Measurements from ENCODE around the gene THEMIS. TPM values are rescaled to one million over a fixed set of nuclear protein-coding genes. Genes with fewer than 3 reads are reported as not detected.
A peak's percentile ranks its signal among the peaks of the same experiment; 100 is the strongest.
"Not testable (repeated sequence)": the region's sequence is repeated elsewhere in the genome, so short reads cannot be mapped to it uniquely, and the experiment has no call there.

The THEMIS gene
- total RNA-seq, 2 donors from 2014 or later: 3.8 to 44.2 TPM

- H3K9me3 Mint-ChIP-seq: no peaks in the 10 kb centered on the region
- H3K27me3 Mint-ChIP-seq: no peaks in the 10 kb centered on the region
- H3K4me3 Mint-ChIP-seq: peak overlapping the region; percentile 73
- DNase-seq (ENCODE audit: low spot score): no peak
- H3K27ac Mint-ChIP-seq: peak overlapping the region in 1 of 2 donors; percentile 86
- peak in 1 of 2 donors; percentile 73 for ATAC-seq
- H3K36me3 Mint-ChIP-seq: no peaks in the 10 kb centered on the region
- H3K4me1 Mint-ChIP-seq (ENCODE audit: low read depth in 2 of 2): peaks cover 13 to 26% of the 10 kb centered on the region in 2 donors
Measured at GRCh38 chr6:127897484-127897883, 3.4 kb downstream of the THEMIS start.

GRCh38 chr6:127894051-127894450 lies 6.8 kb downstream of the THEMIS start:
- no peaks in the 10 kb centered on the region for H3K27me3 Mint-ChIP-seq

GRCh38 chr6:127893541-127893940 lies 7.3 kb downstream of the THEMIS start:
- DNase-seq (ENCODE audit: low spot score) (no peak), ATAC-seq (peak in 1 of 2 donors; percentile 79)
- Mint-ChIP-seq H3K27ac (peak overlapping the region; percentile 78 to 88), H3K36me3 (peaks cover 6% of the 10 kb centered on the region), H3K27me3 (no peaks in the 10 kb centered on the region), H3K4me3 (peak overlapping the region; percentile 80), H3K9me3 (no peaks in the 10 kb centered on the region), H3K4me1 (ENCODE audit: low read depth in 2 of 2) (peaks cover 6 to 27% of the 10 kb centered on the region in 2 donors)

More at GRCh38 chr6:127894051-127894450, 6.8 kb downstream of the THEMIS start:
- peaks cover 6% of the 10 kb centered on the region for H3K36me3 Mint-ChIP-seq
- H3K9me3 Mint-ChIP-seq: no peaks in the 10 kb centered on the region
- H3K27ac Mint-ChIP-seq: peak overlapping the region; percentile 78 to 88
- H3K4me3 Mint-ChIP-seq: peak overlapping the region; percentile 80
- peaks cover 6 to 27% of the 10 kb centered on the region in 2 donors for H3K4me1 Mint-ChIP-seq (ENCODE audit: low read depth in 2 of 2)
- ATAC-seq: no peak
- DNase-seq (ENCODE audit: low spot score): no peak

GRCh38 chr6:127891731-127892326 lies 9.0 kb downstream of the THEMIS start:
- H3K27me3 Mint-ChIP-seq: no peaks in the 10 kb centered on the region
- H3K36me3 Mint-ChIP-seq: peaks cover 10% of the 10 kb centered on the region
- DNase-seq (ENCODE audit: low spot score) (no peak), ATAC-seq (peak in 1 of 2 donors; percentile 44)
- no peaks in the 10 kb centered on the region for H3K9me3 Mint-ChIP-seq
- peak overlapping the region; percentile 0 to 21 for H3K27ac Mint-ChIP-seq
- H3K4me3 Mint-ChIP-seq: peak overlapping the region; percentile 2
- H3K4me1 Mint-ChIP-seq (ENCODE audit: low read depth in 2 of 2): peaks cover 6 to 21% of the 10 kb centered on the region in 2 donors

- no peak for ATAC-seq
- H3K4me1 Mint-ChIP-seq (ENCODE audit: low read depth in 2 of 2): peaks cover 0 to 8% of the 10 kb centered on the region in 2 donors
- H3K27ac Mint-ChIP-seq: no peak overlapping the region
- DNase-seq (ENCODE audit: low spot score): no peak
- peaks cover 24% of the 10 kb centered on the region for H3K36me3 Mint-ChIP-seq
- no peak overlapping the region for H3K4me3 Mint-ChIP-seq
- peaks cover 2% of the 10 kb centered on the region for H3K9me3 Mint-ChIP-seq
- H3K27me3 Mint-ChIP-seq: no peaks in the 10 kb centered on the region
Measured at GRCh38 chr6:127886603-127887002, 14.3 kb downstream of the THEMIS start.

GRCh38 chr6:127884134-127884533 lies 16.7 kb downstream of the THEMIS start:
- H3K27ac Mint-ChIP-seq: no peak overlapping the region
- H3K27me3 Mint-ChIP-seq: no peaks in the 10 kb centered on the region
- peaks cover 22% of the 10 kb centered on the region for H3K36me3 Mint-ChIP-seq
- peaks cover 2% of the 10 kb centered on the region for H3K9me3 Mint-ChIP-seq
- DNase-seq (ENCODE audit: low spot score) (no peak), ATAC-seq (no peak)
- peaks cover 0 to 19% of the 10 kb centered on the region in 2 donors for H3K4me1 Mint-ChIP-seq (ENCODE audit: low read depth in 2 of 2)
- H3K4me3 Mint-ChIP-seq: no peak overlapping the region

- not testable (repeated sequence) for DNase-seq (ENCODE audit: low spot score); H3K9me3 Mint-ChIP-seq; H3K27me3 Mint-ChIP-seq; H3K27ac Mint-ChIP-seq; ATAC-seq; H3K4me3 Mint-ChIP-seq
- Mint-ChIP-seq H3K4me1 (ENCODE audit: low read depth in 2 of 2) (peaks cover 0 to 27% of the 10 kb centered on the region in 2 donors), H3K36me3 (peaks cover 18% of the 10 kb centered on the region)
Measured at GRCh38 chr6:127881949-127882348, 18.9 kb downstream of the THEMIS start.

GRCh38 chr6:127880429-127880828 lies 20.4 kb downstream of the THEMIS start:
- peak overlapping the region; percentile 51 to 66 for H3K27ac Mint-ChIP-seq
- H3K4me3 Mint-ChIP-seq: peak overlapping the region; percentile 66
- peaks cover 0 to 27% of the 10 kb centered on the region in 2 donors for H3K4me1 Mint-ChIP-seq (ENCODE audit: low read depth in 2 of 2)
- ATAC-seq: peak in 1 of 2 donors; percentile 65
- H3K9me3 Mint-ChIP-seq: no peaks in the 10 kb centered on the region
- H3K27me3 Mint-ChIP-seq: no peaks in the 10 kb centered on the region
- no peak for DNase-seq (ENCODE audit: low spot score)
- peaks cover 8% of the 10 kb centered on the region for H3K36me3 Mint-ChIP-seq

GRCh38 chr6:127879685-127880084 lies 21.2 kb downstream of the THEMIS start:
- peak overlapping the region; percentile 51 to 66 for H3K27ac Mint-ChIP-seq
- no peaks in the 10 kb centered on the region for H3K27me3 Mint-ChIP-seq
- H3K4me1 Mint-ChIP-seq (ENCODE audit: low read depth in 2 of 2): peaks cover 0 to 27% of the 10 kb centered on the region in 2 donors
- no peak for ATAC-seq
- peak overlapping the region; percentile 66 for H3K4me3 Mint-ChIP-seq
- H3K9me3 Mint-ChIP-seq: no peaks in the 10 kb centered on the region
- H3K36me3 Mint-ChIP-seq: peaks cover 5% of the 10 kb centered on the region
- DNase-seq (ENCODE audit: low spot score): no peak

GRCh38 chr6:127878115-127878514 lies 22.7 kb downstream of the THEMIS start:
- H3K36me3 Mint-ChIP-seq: peaks cover 1% of the 10 kb centered on the region
- peak overlapping the region; percentile 10 for H3K4me3 Mint-ChIP-seq
- H3K27ac Mint-ChIP-seq: no peak overlapping the region
- H3K9me3 Mint-ChIP-seq: peaks cover 2% of the 10 kb centered on the region
- DNase-seq (ENCODE audit: low spot score) (no peak), ATAC-seq (no peak)
- peaks cover 0 to 21% of the 10 kb centered on the region in 2 donors for H3K4me1 Mint-ChIP-seq (ENCODE audit: low read depth in 2 of 2)
- H3K27me3 Mint-ChIP-seq: peaks cover 0 to 1% of the 10 kb centered on the region in 2 donors

GRCh38 chr6:127877231-127877630 lies 23.6 kb downstream of the THEMIS start:
- Mint-ChIP-seq H3K36me3 (peaks cover 4% of the 10 kb centered on the region), H3K4me1 (ENCODE audit: low read depth in 2 of 2) (peaks cover 0 to 21% of the 10 kb centered on the region in 2 donors), H3K9me3 (peaks cover 3% of the 10 kb centered on the region), H3K4me3 (peak overlapping the region; percentile 83), H3K27ac (peak overlapping the region in 1 of 2 donors; percentile 72), H3K27me3 (peaks cover 0 to 3% of the 10 kb centered on the region in 2 donors)
- ATAC-seq (peak in 1 of 2 donors; percentile 68), DNase-seq (ENCODE audit: low spot score) (no peak)

- peaks cover 0 to 10% of the 10 kb centered on the region in 2 donors for H3K4me1 Mint-ChIP-seq (ENCODE audit: low read depth in 2 of 2)
- H3K4me3 Mint-ChIP-seq: no peak overlapping the region
- H3K27me3 Mint-ChIP-seq: peaks cover 0 to 7% of the 10 kb centered on the region in 2 donors
- peaks cover 3% of the 10 kb centered on the region for H3K9me3 Mint-ChIP-seq
- ATAC-seq: no peak
- no peak for DNase-seq (ENCODE audit: low spot score)
- peaks cover 10% of the 10 kb centered on the region for H3K36me3 Mint-ChIP-seq
- H3K27ac Mint-ChIP-seq: peak overlapping the region in 1 of 2 donors; percentile 1
Measured at GRCh38 chr6:127869772-127870404, 31.0 kb downstream of the THEMIS start.

GRCh38 chr6:127869183-127869582 lies 31.7 kb downstream of the THEMIS start:
- no peak overlapping the region for H3K27ac Mint-ChIP-seq
- H3K4me1 Mint-ChIP-seq (ENCODE audit: low read depth in 2 of 2): peaks cover 0 to 10% of the 10 kb centered on the region in 2 donors
- no peak for DNase-seq (ENCODE audit: low spot score)
- no peak overlapping the region for H3K4me3 Mint-ChIP-seq
- ATAC-seq: no peak
- H3K9me3 Mint-ChIP-seq: peaks cover 3% of the 10 kb centered on the region
- peaks cover 0 to 7% of the 10 kb centered on the region in 2 donors for H3K27me3 Mint-ChIP-seq
- peaks cover 10% of the 10 kb centered on the region for H3K36me3 Mint-ChIP-seq

GRCh38 chr6:127868338-127868737 lies 32.5 kb downstream of the THEMIS start:
- Mint-ChIP-seq H3K4me1 (ENCODE audit: low read depth in 2 of 2) (peaks cover 0 to 10% of the 10 kb centered on the region in 2 donors), H3K27ac (no peak overlapping the region), H3K36me3 (peaks cover 10% of the 10 kb centered on the region), H3K9me3 (peaks cover 3% of the 10 kb centered on the region), H3K27me3 (peaks cover 0 to 7% of the 10 kb centered on the region in 2 donors), H3K4me3 (no peak overlapping the region)
- no peak for ATAC-seq
- no peak for DNase-seq (ENCODE audit: low spot score)
